HG03378 (cell line): ENCODE data around the gene PRSS12.
"Not testable (repeated sequence)": the region's sequence is repeated elsewhere in the genome, so short reads cannot be mapped to it uniquely, and the experiment has no call there.

Experiments used
- ATAC-seq: cut with Tn5 transposase; IDR thresholded peaks from one replicate; pipeline ENCODE4 v1.9.1; 2021; ENCODE audit warnings: mild to moderate bottlenecking, moderate library complexity; ENCODE audit not compliant: unreplicated experiment

PRSS12 gene

GRCh38 chr4:118280501-118281218 is 72.1 kb downstream of the PRSS12 start:
- peak; percentile 27 for ATAC-seq

GRCh38 chr4:118279920-118280432 is 72.8 kb downstream of the PRSS12 start:
- no peak for ATAC-seq

GRCh38 chr4:118279328-118279727 is 73.5 kb downstream of the PRSS12 start:
- no peak for ATAC-seq

- peak; percentile 76 for ATAC-seq
Measured at GRCh38 chr4:118278473-118279274, 74.1 kb downstream of the PRSS12 start.

- ATAC-seq, result no peak
Measured at GRCh38 chr4:118277243-118277642, 75.6 kb downstream of the PRSS12 start.

GRCh38 chr4:118276580-118276979 is 76.2 kb downstream of the PRSS12 start:
- ATAC-seq, result no peak

GRCh38 chr4:118273642-118274041 is 79.2 kb downstream of the PRSS12 start:
- ATAC-seq, result no peak

- no peak for ATAC-seq
Measured at GRCh38 chr4:118271788-118272187, 81.0 kb downstream of the PRSS12 start.

- peak; percentile 56 for ATAC-seq
Measured at GRCh38 chr4:118270492-118270891, 82.3 kb downstream of the PRSS12 start.

- ATAC-seq, result no peak
Measured at GRCh38 chr4:118268780-118269179, 84.0 kb downstream of the PRSS12 start.

GRCh38 chr4:118266145-118266496 is 86.7 kb downstream of the PRSS12 start:
- ATAC-seq, result not testable (repeated sequence)

- ATAC-seq, result peak; percentile 67
Measured at GRCh38 chr4:118265312-118266144, 87.3 kb downstream of the PRSS12 start.

- ATAC-seq, result no peak
Measured at GRCh38 chr4:118264096-118264495, 88.7 kb downstream of the PRSS12 start.

- no peak for ATAC-seq
Measured at GRCh38 chr4:118260309-118260708, 92.5 kb downstream of the PRSS12 start.

- ATAC-seq, result no peak
Measured at GRCh38 chr4:118259111-118259510, 93.7 kb downstream of the PRSS12 start.

GRCh38 chr4:118254368-118254767 is 98.4 kb downstream of the PRSS12 start:
- ATAC-seq, result no peak

- ATAC-seq, result no peak
Measured at GRCh38 chr4:118249890-118250289, 102.9 kb downstream of the PRSS12 start.

GRCh38 chr4:118237531-118237930 is 115.3 kb downstream of the PRSS12 start:
- no peak for ATAC-seq

- no peak for ATAC-seq
Measured at GRCh38 chr4:118235566-118236120, 117.2 kb downstream of the PRSS12 start.
